H9 (cell line): ENCODE measurements around the gene TNNT2. TPM values are rescaled to one million over a fixed set of nuclear protein-coding genes. Genes with fewer than 3 reads are reported as not detected.

Experiments used
- DNase-seq: peaks from one replicate; pipeline ENCODE4 v3.0.0-alpha.2; 2017
- H2AFZ ChIP-seq: one replicate; pipeline ENCODE4 v1.6.1; 2013; ENCODE audit warnings: mild to moderate bottlenecking, low read length, control low read depth, moderate library complexity
- H2AK5ac ChIP-seq: 2 replicates; pipeline ENCODE4 v1.6.1; 2013; ENCODE audit warnings: low read length, control low read depth, mixed read lengths; ENCODE audit not compliant: insufficient read length
- H2BK120ac ChIP-seq: one replicate; pipeline ENCODE4 v1.6.1; 2013; ENCODE audit warnings: low read depth, mild to moderate bottlenecking, low read length, control low read depth, inconsistent platforms; ENCODE audit not compliant: poor library complexity, severe bottlenecking
- H2BK12ac ChIP-seq: 2 replicates; pipeline ENCODE4 v1.6.1; 2013; ENCODE audit warnings: low read length, control low read depth, mixed read lengths, low read depth; ENCODE audit not compliant: insufficient read length
- H2BK15ac ChIP-seq: 2 replicates; pipeline ENCODE4 v1.6.1; 2013; ENCODE audit warnings: low read depth, low read length, control low read depth
- H2BK20ac ChIP-seq: one replicate; pipeline ENCODE4 v1.6.1; 2013; ENCODE audit warnings: low read depth, mild to moderate bottlenecking, low read length, control low read depth, inconsistent platforms; ENCODE audit not compliant: poor library complexity, severe bottlenecking
- H2BK5ac ChIP-seq: 2 replicates; pipeline ENCODE4 v1.6.1; 2013; ENCODE audit warnings: low read length, control low read depth, mixed read lengths; ENCODE audit not compliant: insufficient read length
- H3K14ac ChIP-seq: 2 replicates; pipeline ENCODE4 v1.6.1; 2013; ENCODE audit warnings: low read length, control low read depth; ENCODE audit not compliant: insufficient read depth
- H3K18ac ChIP-seq: 2 replicates; pipeline ENCODE4 v1.6.1; 2013; ENCODE audit warnings: low read depth, mild to moderate bottlenecking, mixed read lengths, low read length, control low read depth; ENCODE audit not compliant: insufficient read length
- H3K23ac ChIP-seq: 2 replicates; pipeline ENCODE4 v1.6.1; 2013; ENCODE audit warnings: low read length, control low read depth, mixed read lengths, low read depth; ENCODE audit not compliant: insufficient read length
- H3K23me2 ChIP-seq: 2 replicates; pipeline ENCODE4 v1.6.1; 2013; ENCODE audit warnings: low read depth, mild to moderate bottlenecking, mixed read lengths, low read length, control low read depth; ENCODE audit not compliant: insufficient read length, poor library complexity, severe bottlenecking
- H3K27ac ChIP-seq: 2 replicates; pipeline ENCODE4 v1.5.1; 2013; ENCODE audit warnings: low read length, control low read depth, mixed read lengths, low read depth; ENCODE audit not compliant: insufficient read length
- H3K27me3 ChIP-seq: 2 replicates; pipeline ENCODE4 v1.6.1; 2013; ENCODE audit warnings: low read length, control low read depth, inconsistent platforms; ENCODE audit not compliant: insufficient read depth
- H3K4ac ChIP-seq: 2 replicates; pipeline ENCODE4 v1.6.1; 2013; ENCODE audit warnings: low read depth, mild to moderate bottlenecking, control low read depth, inconsistent platforms, low read length, moderate library complexity
- H3K4me1 ChIP-seq: 2 replicates; pipeline ENCODE4 v1.6.1; 2013; ENCODE audit warnings: low read length, control low read depth, inconsistent platforms; ENCODE audit not compliant: insufficient read depth
- H3K4me2 ChIP-seq: 2 replicates; pipeline ENCODE4 v1.6.1; 2013; ENCODE audit warnings: low read length, control low read depth, mixed read lengths; ENCODE audit not compliant: insufficient read length, insufficient read depth
- H3K56ac ChIP-seq: 2 replicates; pipeline ENCODE4 v1.6.1; 2013; ENCODE audit warnings: low read depth, mild to moderate bottlenecking, mixed read lengths, low read length, control low read depth; ENCODE audit not compliant: insufficient read length
- H3K79me1 ChIP-seq: 2 replicates; pipeline ENCODE4 v1.6.1; 2013; ENCODE audit warnings: low read depth, mild to moderate bottlenecking, moderate library complexity, low read length, control low read depth, inconsistent platforms; ENCODE audit not compliant: insufficient read depth, poor library complexity, severe bottlenecking
- H3K79me2 ChIP-seq: 2 replicates; pipeline ENCODE4 v1.6.1; 2013; ENCODE audit warnings: low read length, control low read depth, inconsistent platforms; ENCODE audit not compliant: insufficient read depth
- H3K9ac ChIP-seq: 2 replicates; pipeline ENCODE4 v1.6.1; 2013; ENCODE audit warnings: low read length, control low read depth, mixed read lengths; ENCODE audit not compliant: insufficient read length; ENCODE audit errors: extremely low read depth
- H3K9me3 ChIP-seq: one replicate; pipeline ENCODE4 v1.6.1; 2013; ENCODE audit warnings: low read depth, low read length, inconsistent platforms; ENCODE audit not compliant: control insufficient read depth
- H3T11ph ChIP-seq: one replicate; pipeline ENCODE4 v1.6.1; 2013; ENCODE audit warnings: mild to moderate bottlenecking, low read length, control low read depth, inconsistent platforms
- H4K20me1 ChIP-seq: one replicate; pipeline ENCODE4 v1.6.1; 2013; ENCODE audit not compliant: control insufficient read depth, insufficient read length, insufficient read depth
- H4K5ac ChIP-seq: 2 replicates; pipeline ENCODE4 v1.6.1; 2013; ENCODE audit warnings: low read depth, mild to moderate bottlenecking, mixed read lengths, low read length, control low read depth; ENCODE audit not compliant: insufficient read length
- H4K8ac ChIP-seq: replicated peaks from 2 replicates; pipeline ENCODE4 v1.6.1; 2013; ENCODE audit warnings: low read length, control low read depth, mixed read lengths, low read depth; ENCODE audit not compliant: insufficient read length
- H4K91ac ChIP-seq: 2 replicates; pipeline ENCODE4 v1.6.1; 2013; ENCODE audit warnings: low read depth, mild to moderate bottlenecking, moderate library complexity, mixed read lengths, low read length, control low read depth; ENCODE audit not compliant: insufficient read length
- H3K27ac Mint-ChIP-seq, 3 experiments: 2 replicates in 2 of 3; 3 replicates in 1 of 3; pipeline ENCODE4 v1.8.0; 2020 to 2021; ENCODE audit warnings: mixed read lengths in 3 of 3, mild to moderate bottlenecking in 1 of 3, moderate library complexity in 1 of 3
- H3K27me3 Mint-ChIP-seq: 2 replicates; pipeline ENCODE4 v1.8.0; 2021; ENCODE audit warnings: low read depth, mild to moderate bottlenecking, moderate library complexity, mixed read lengths
- H3K36me3 Mint-ChIP-seq, 3 experiments: 2 replicates in 2 of 3; 3 replicates in 1 of 3; pipeline ENCODE4 v1.8.0; 2020 to 2021; ENCODE audit warnings: low read depth in 3 of 3, mixed read lengths in 3 of 3; ENCODE audit not compliant: insufficient read depth in 1 of 3
- H3K4me1 Mint-ChIP-seq, 2 experiments: 2 replicates each; pipeline ENCODE4 v1.8.0; 2020; ENCODE audit warnings: mixed read lengths in 2 of 2
- H3K4me3 Mint-ChIP-seq, 2 experiments: 2 replicates in 1 of 2; 3 replicates in 1 of 2; pipeline ENCODE4 v1.8.0; 2020 to 2021; ENCODE audit warnings: mild to moderate bottlenecking in 2 of 2, mixed read lengths in 2 of 2, moderate library complexity in 1 of 2
- H3K9me3 Mint-ChIP-seq, 2 experiments: 2 replicates in 1 of 2; 3 replicates in 1 of 2; pipeline ENCODE4 v1.8.0; 2020; ENCODE audit warnings: mild to moderate bottlenecking in 2 of 2, mixed read lengths in 2 of 2, moderate library complexity in 1 of 2
- WGBS: extraction: QIAGEN DNeasy Blood & Tissue Kit; methylation state at CpG from one replicate; pipeline ENCODE4 v1.1.7; 2013; ENCODE audit warnings: missing lambda C conversion rate, low lambda C conversion rate, mixed read lengths; ENCODE audit not compliant: insufficient read length; ENCODE audit errors: extremely low coverage; 5-methylcytosine and 5-hydroxymethylcytosine counted together
- total RNA-seq: library from RNA; stranded (reverse); gene quantifications from 2 replicates; pipeline ENCODE4 v1.2.1, GENCODE V29; 2021
- TF ChIP-seq, protein P1 (sequence below): fragments of 200-600 bp; sonication (generic); conservative IDR thresholded peaks from 3 replicates; pipeline ENCODE4 v1.8.0; 2021; ENCODE audit warnings: antibody characterized with exemption, mild to moderate bottlenecking

The TNNT2 gene
- total RNA-seq, 1 experiment from 2014 or later, result 8.6 TPM

DNA sequence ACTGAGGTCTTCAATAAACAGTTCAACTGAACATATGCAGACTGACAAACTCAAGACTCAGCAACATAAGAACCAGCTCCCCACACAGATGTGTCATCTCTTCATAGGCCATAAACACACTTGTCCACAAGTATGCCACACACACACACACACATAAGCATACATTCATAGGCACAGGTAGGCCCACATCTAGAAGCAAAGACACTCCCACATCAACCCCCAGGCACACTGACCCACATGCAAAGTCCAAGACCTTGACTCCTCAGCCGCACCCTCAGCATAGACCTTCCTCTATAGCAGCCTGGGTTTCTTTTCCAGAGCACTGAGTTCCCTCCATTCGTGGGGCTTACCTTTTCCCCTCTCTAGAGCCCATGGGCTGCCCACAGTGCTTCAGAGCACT, 20.2 kb upstream of the TNNT2 start:
- Mint-ChIP-seq H3K27ac (no peak overlapping the region), H3K4me1 (peaks cover 45 to 51% of the 10 kb centered on the region in 2 experiments), H3K36me3 (peaks cover 0 to 3% (median 0%) of the 10 kb centered on the region in 3 experiments; a peak in 2 of 7 replicates), H3K4me3 (peak overlapping the region; percentile 71; a peak in 3 of 5 replicates), H3K27me3 (peaks cover 22% of the 10 kb centered on the region), H3K9me3 (no peaks in the 10 kb centered on the region; a peak in 1 of 5 replicates)
- no peak overlapping the region for H4K91ac ChIP-seq
- H2BK5ac ChIP-seq, result no peak overlapping the region
- no peak overlapping the region for H4K5ac ChIP-seq
- H3K18ac ChIP-seq, result no peak overlapping the region
- H3K56ac ChIP-seq, result no peak overlapping the region
- no peak overlapping the region for H3K4me2 ChIP-seq
- no peak overlapping the region for H2AK5ac ChIP-seq
- H4K20me1 ChIP-seq, result no peaks in the 10 kb centered on the region
- H3K4me1 ChIP-seq, result no peaks in the 10 kb centered on the region
- no peak overlapping the region for H3K4ac ChIP-seq
- H2BK15ac ChIP-seq, result no peak overlapping the region
- no peak overlapping the region for H2BK120ac ChIP-seq
- H3K9ac ChIP-seq, result no peak overlapping the region
- H3K23ac ChIP-seq, result no peak overlapping the region
- TF ChIP-seq, protein P1, sequence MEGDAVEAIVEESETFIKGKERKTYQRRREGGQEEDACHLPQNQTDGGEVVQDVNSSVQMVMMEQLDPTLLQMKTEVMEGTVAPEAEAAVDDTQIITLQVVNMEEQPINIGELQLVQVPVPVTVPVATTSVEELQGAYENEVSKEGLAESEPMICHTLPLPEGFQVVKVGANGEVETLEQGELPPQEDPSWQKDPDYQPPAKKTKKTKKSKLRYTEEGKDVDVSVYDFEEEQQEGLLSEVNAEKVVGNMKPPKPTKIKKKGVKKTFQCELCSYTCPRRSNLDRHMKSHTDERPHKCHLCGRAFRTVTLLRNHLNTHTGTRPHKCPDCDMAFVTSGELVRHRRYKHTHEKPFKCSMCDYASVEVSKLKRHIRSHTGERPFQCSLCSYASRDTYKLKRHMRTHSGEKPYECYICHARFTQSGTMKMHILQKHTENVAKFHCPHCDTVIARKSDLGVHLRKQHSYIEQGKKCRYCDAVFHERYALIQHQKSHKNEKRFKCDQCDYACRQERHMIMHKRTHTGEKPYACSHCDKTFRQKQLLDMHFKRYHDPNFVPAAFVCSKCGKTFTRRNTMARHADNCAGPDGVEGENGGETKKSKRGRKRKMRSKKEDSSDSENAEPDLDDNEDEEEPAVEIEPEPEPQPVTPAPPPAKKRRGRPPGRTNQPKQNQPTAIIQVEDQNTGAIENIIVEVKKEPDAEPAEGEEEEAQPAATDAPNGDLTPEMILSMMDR, result no peak
- no peak overlapping the region for H2BK12ac ChIP-seq
- no peaks in the 10 kb centered on the region for H3K9me3 ChIP-seq
- no CpG with 5 or more reads among the region's 2 CpGs for WGBS
- H3K27ac ChIP-seq, result no peak overlapping the region
- DNase-seq, result no peak
- H3K14ac ChIP-seq, result no peak overlapping the region
- peaks cover 5% of the 10 kb centered on the region; the same call in 1 of the 2 replicates for H3K27me3 ChIP-seq
- H2BK20ac ChIP-seq, result no peak overlapping the region
- no peaks in the 10 kb centered on the region for H3K79me1 ChIP-seq
- H3K79me2 ChIP-seq, result no peaks in the 10 kb centered on the region
- H2AFZ ChIP-seq, result no peak overlapping the region
- H4K8ac ChIP-seq, result no peak overlapping the region
- no peak overlapping the region for H3T11ph ChIP-seq
- H3K23me2 ChIP-seq, result peaks cover 16% of the 10 kb centered on the region
